Muscle layer of duodenum (tissue), 2 donors: ENCODE measurements around the gene SYT13.

ENCODE experiments used
- H3K27ac ChIP-seq: one replicate; pipeline ENCODE4 v1.7.0; 2013; ENCODE audit warnings: mild to moderate bottlenecking, low read length
- H3K27me3 ChIP-seq: one replicate; pipeline ENCODE4 v1.7.0; 2013; ENCODE audit warnings: low read depth, mild to moderate bottlenecking, control low read depth, low read length
- H3K36me3 ChIP-seq, 2 donors: one replicate each; pipeline ENCODE4 v1.7.0; 2013; ENCODE audit warnings: low read length in 2 of 2, control low read depth in 1 of 2, mild to moderate bottlenecking in 1 of 2; ENCODE audit not compliant: insufficient read depth in 2 of 2, control insufficient read depth in 1 of 2
- H3K4me1 ChIP-seq, 2 donors: one replicate each; pipeline ENCODE4 v1.7.0; 2013; ENCODE audit warnings: low read length in 2 of 2, mild to moderate bottlenecking in 2 of 2, control low read depth in 1 of 2, moderate library complexity in 1 of 2; ENCODE audit not compliant: insufficient read depth in 2 of 2, control insufficient read depth in 1 of 2
- H3K4me3 ChIP-seq, 2 donors: one replicate each; pipeline ENCODE4 v1.7.0; 2013; ENCODE audit warnings: low read length in 2 of 2, low read depth in 1 of 2, mild to moderate bottlenecking in 1 of 2
- H3K9me3 ChIP-seq, 2 donors: one replicate each; pipeline ENCODE4 v1.7.0; 2013; ENCODE audit warnings: low read length in 2 of 2, control low read depth in 1 of 2, mild to moderate bottlenecking in 1 of 2; ENCODE audit not compliant: control insufficient read depth in 1 of 2
- donor health status: healthy.

SYT13 gene

GRCh38 chr11:45243967-45244366 lies 42.2 kb downstream of the SYT13 start:
- no peak overlapping the region for H3K4me3 ChIP-seq
- H3K27me3 ChIP-seq: no peaks in the 10 kb centered on the region
- H3K36me3 ChIP-seq: no peaks in the 10 kb centered on the region
- no peak overlapping the region for H3K27ac ChIP-seq
- no peaks in the 10 kb centered on the region for H3K4me1 ChIP-seq
- no peaks in the 10 kb centered on the region for H3K9me3 ChIP-seq

GRCh38 chr11:45239733-45240132 lies 46.4 kb downstream of the SYT13 start:
- Histone ChIP-seq H3K27ac (no peak overlapping the region), H3K27me3 (no peaks in the 10 kb centered on the region), H3K4me1 (no peaks in the 10 kb centered on the region), H3K9me3 (no peaks in the 10 kb centered on the region), H3K36me3 (no peaks in the 10 kb centered on the region), H3K4me3 (no peak overlapping the region)

- H3K27ac ChIP-seq: no peak overlapping the region
- H3K4me3 ChIP-seq: no peak overlapping the region
- H3K9me3 ChIP-seq: no peaks in the 10 kb centered on the region
- H3K4me1 ChIP-seq: no peaks in the 10 kb centered on the region
- H3K27me3 ChIP-seq: no peaks in the 10 kb centered on the region
- H3K36me3 ChIP-seq: no peaks in the 10 kb centered on the region
These were observed 47.4 kb downstream of the SYT13 start for GRCh38 chr11:45238724-45239123.

GRCh38 chr11:45237711-45238315 lies 48.3 kb downstream of the SYT13 start:
- H3K4me3 ChIP-seq: no peak overlapping the region
- no peaks in the 10 kb centered on the region for H3K9me3 ChIP-seq
- no peaks in the 10 kb centered on the region for H3K27me3 ChIP-seq
- H3K27ac ChIP-seq: no peak overlapping the region
- H3K4me1 ChIP-seq: no peaks in the 10 kb centered on the region
- H3K36me3 ChIP-seq: no peaks in the 10 kb centered on the region

- Histone ChIP-seq H3K4me1 (no peaks in the 10 kb centered on the region), H3K36me3 (no peaks in the 10 kb centered on the region), H3K27ac (no peak overlapping the region), H3K27me3 (no peaks in the 10 kb centered on the region), H3K4me3 (no peak overlapping the region), H3K9me3 (no peaks in the 10 kb centered on the region)
These were observed 51.7 kb downstream of the SYT13 start for GRCh38 chr11:45234306-45235006.

- H3K4me3 ChIP-seq: no peak overlapping the region
- H3K36me3 ChIP-seq: no peaks in the 10 kb centered on the region
- no peaks in the 10 kb centered on the region for H3K27me3 ChIP-seq
- H3K27ac ChIP-seq: no peak overlapping the region
- no peaks in the 10 kb centered on the region for H3K9me3 ChIP-seq
- H3K4me1 ChIP-seq: no peaks in the 10 kb centered on the region
These were observed 52.4 kb downstream of the SYT13 start for GRCh38 chr11:45233804-45234170.

GRCh38 chr11:45233121-45233803 lies 52.9 kb downstream of the SYT13 start:
- Histone ChIP-seq H3K27ac (no peak overlapping the region), H3K27me3 (no peaks in the 10 kb centered on the region), H3K4me3 (no peak overlapping the region), H3K36me3 (no peaks in the 10 kb centered on the region), H3K4me1 (no peaks in the 10 kb centered on the region), H3K9me3 (no peaks in the 10 kb centered on the region)

- Histone ChIP-seq H3K27me3 (no peaks in the 10 kb centered on the region), H3K27ac (no peak overlapping the region), H3K36me3 (peaks cover 0 to 4% of the 10 kb centered on the region in 2 donors), H3K4me3 (no peak overlapping the region), H3K9me3 (no peaks in the 10 kb centered on the region), H3K4me1 (no peaks in the 10 kb centered on the region)
These were observed 53.6 kb downstream of the SYT13 start for GRCh38 chr11:45232341-45233080.

GRCh38 chr11:45229401-45230020 lies 56.6 kb downstream of the SYT13 start:
- no peak overlapping the region for H3K4me3 ChIP-seq
- H3K9me3 ChIP-seq: no peaks in the 10 kb centered on the region
- H3K27me3 ChIP-seq: no peaks in the 10 kb centered on the region
- no peak overlapping the region for H3K27ac ChIP-seq
- H3K4me1 ChIP-seq: no peaks in the 10 kb centered on the region
- peaks cover 11 to 34% of the 10 kb centered on the region in 2 donors for H3K36me3 ChIP-seq

GRCh38 chr11:45227836-45228235 lies 58.3 kb downstream of the SYT13 start:
- Histone ChIP-seq H3K36me3 (peaks cover 11 to 38% of the 10 kb centered on the region in 2 donors), H3K4me1 (no peaks in the 10 kb centered on the region), H3K27me3 (no peaks in the 10 kb centered on the region), H3K4me3 (no peak overlapping the region), H3K9me3 (no peaks in the 10 kb centered on the region), H3K27ac (no peak overlapping the region)

- Histone ChIP-seq H3K27me3 (no peaks in the 10 kb centered on the region), H3K36me3 (peaks cover 11 to 43% of the 10 kb centered on the region in 2 donors), H3K4me3 (no peak overlapping the region), H3K4me1 (no peaks in the 10 kb centered on the region), H3K9me3 (no peaks in the 10 kb centered on the region), H3K27ac (no peak overlapping the region)
These were observed 59.2 kb downstream of the SYT13 start for GRCh38 chr11:45226901-45227300.
